Tibial nerve (tissue), 3 donors: ENCODE data around the gene GNG14.

Source experiments
- CTCF ChIP-seq, 5 experiments: fragments of 200-600 bp in 3 of 5; fragments of 450-650 bp in 2 of 5; sonication (generic) in 3 of 5; IDR thresholded peaks; one replicate each; pipeline ENCODE4 v1.5.1; 2016 to 2019; ENCODE audit warnings: antibody characterized with exemption in 5 of 5, mild to moderate bottlenecking in 3 of 5, moderate library complexity in 2 of 5
- POLR2A ChIP-seq, 2 donors: fragments of 450-650 bp; IDR thresholded peaks; one replicate each; pipeline ENCODE4 v1.6.1; 2017; ENCODE audit warnings: antibody characterized with exemption in 2 of 2, mild to moderate bottlenecking in 2 of 2, moderate library complexity in 2 of 2

GRCh38 chr19:12665671-12666264 lies 22.0 kb upstream of the GNG14 start:
- TF ChIP-seq CTCF (IDR thresholded peaks at IDR 0.05) = no peak
- no peak for TF ChIP-seq POLR2A (IDR thresholded peaks at IDR 0.05)
